ENCODE measurements around the gene GPR39. TPM values are rescaled to one million over a fixed set of nuclear protein-coding genes. Genes with fewer than 3 reads are reported as not detected.

Gene GPR39
- total RNA-seq, 1 experiment from 2014 or later: 20.9 TPM

GRCh38 chr2:132384491-132385151 is 32.0 kb upstream of the GPR39 start:
- no peaks in the 10 kb centered on the region for H3K79me2 ChIP-seq (ENCODE audit: low read depth)
- CTCF ChIA-PET: no interaction called here

GRCh38 chr2:132387126-132387525 is 29.5 kb upstream of the GPR39 start:
- Histone ChIP-seq H3K4me3 (no peak overlapping the region), H3K4me2 (no peak overlapping the region), H3K9me2 (ENCODE audit: insufficient read depth) (peaks cover 4% of the 10 kb centered on the region; the same call in 1 of the 2 replicates), H3F3A (ENCODE audit: insufficient read depth, low read depth) (no peaks in the 10 kb centered on the region), H3K9me3 (ENCODE audit: insufficient read depth, low read depth) (no peaks in the 10 kb centered on the region), H3K79me2 (ENCODE audit: low read depth) (no peaks in the 10 kb centered on the region), H3K4me1 (replicated peaks; ENCODE audit: insufficient read depth) (no peaks in the 10 kb centered on the region), H3K27me3 (ENCODE audit: insufficient read depth, low read depth) (no peaks in the 10 kb centered on the region), H3K36me3 (ENCODE audit: low read depth) (no peaks in the 10 kb centered on the region), H3K27ac (no peak overlapping the region), H4K20me1 (ENCODE audit: insufficient read depth) (no peaks in the 10 kb centered on the region), H2AFZ (no peak overlapping the region)
- CTCF ChIA-PET: no interaction called here
- POLR2A ChIA-PET (ENCODE audit: unreplicated experiment): no interaction called here
- intact Hi-C loops (cut with micrococcal nuclease; ENCODE audit: unreplicated experiment): no loop called here
- DNase-seq: no peak
- TF ChIP-seq CTCF (conservative IDR thresholded peaks at IDR 0.05) (no peak), EZH2 (IDR thresholded peaks at IDR 0.05; ENCODE audit: low read depth) (no peak)
- no TSS peak for BruUV-seq (replicated peaks)

More at GRCh38 chr2:132384491-132385151, 32.0 kb upstream of the GPR39 start:
- H3K9me3 ChIP-seq (ENCODE audit: insufficient read depth, low read depth): no peaks in the 10 kb centered on the region
- H3K4me2 ChIP-seq: no peak overlapping the region
- no peaks in the 10 kb centered on the region for H3K9me2 ChIP-seq (ENCODE audit: insufficient read depth)
- H4K20me1 ChIP-seq (ENCODE audit: insufficient read depth): no peaks in the 10 kb centered on the region
- no peak overlapping the region for H3K4me3 ChIP-seq
- no peaks in the 10 kb centered on the region for H3F3A ChIP-seq (ENCODE audit: insufficient read depth, low read depth)
- H2AFZ ChIP-seq: no peak overlapping the region
- H3K27ac ChIP-seq: no peak overlapping the region
- no peak for DNase-seq
- H3K36me3 ChIP-seq (ENCODE audit: low read depth): no peaks in the 10 kb centered on the region
- BruUV-seq (replicated peaks): no TSS peak
- TF ChIP-seq CTCF (conservative IDR thresholded peaks at IDR 0.05) (no peak), EZH2 (IDR thresholded peaks at IDR 0.05; ENCODE audit: low read depth) (no peak)
- H3K4me1 ChIP-seq (replicated peaks; ENCODE audit: insufficient read depth): no peaks in the 10 kb centered on the region
- POLR2A ChIA-PET (ENCODE audit: unreplicated experiment): no interaction called here
- no peaks in the 10 kb centered on the region for H3K27me3 ChIP-seq (ENCODE audit: insufficient read depth, low read depth)
- intact Hi-C loops (cut with micrococcal nuclease; ENCODE audit: unreplicated experiment): no loop called here

GRCh38 chr2:132390076-132390475 is 26.5 kb upstream of the GPR39 start:
- BruUV-seq (replicated peaks): no TSS peak
- peaks cover 4% of the 10 kb centered on the region; the same call in 1 of the 2 replicates for H3K9me2 ChIP-seq (ENCODE audit: insufficient read depth)
- no peak overlapping the region for H3K4me3 ChIP-seq
- H3K36me3 ChIP-seq (ENCODE audit: low read depth): no peaks in the 10 kb centered on the region
- TF ChIP-seq CTCF (conservative IDR thresholded peaks at IDR 0.05) (no peak), EZH2 (IDR thresholded peaks at IDR 0.05; ENCODE audit: low read depth) (no peak)
- H3K4me1 ChIP-seq (replicated peaks; ENCODE audit: insufficient read depth): no peaks in the 10 kb centered on the region
- H3K4me2 ChIP-seq: no peak overlapping the region
- intact Hi-C loops (cut with micrococcal nuclease; ENCODE audit: unreplicated experiment): no loop called here
- no peaks in the 10 kb centered on the region for H3F3A ChIP-seq (ENCODE audit: insufficient read depth, low read depth)
- no peak for DNase-seq
- H3K27me3 ChIP-seq (ENCODE audit: insufficient read depth, low read depth): no peaks in the 10 kb centered on the region
- H4K20me1 ChIP-seq (ENCODE audit: insufficient read depth): no peaks in the 10 kb centered on the region
- H3K9me3 ChIP-seq (ENCODE audit: insufficient read depth, low read depth): no peaks in the 10 kb centered on the region
- no peak overlapping the region for H3K27ac ChIP-seq
- no peaks in the 10 kb centered on the region for H3K79me2 ChIP-seq (ENCODE audit: low read depth)
- ChIA-PET CTCF (no interaction called here), POLR2A (ENCODE audit: unreplicated experiment) (no interaction called here)
- no peak overlapping the region for H2AFZ ChIP-seq
